Neural cell (in vitro differentiated cells): ENCODE measurements around the gene PRR5L. TPM values are rescaled to one million over a fixed set of nuclear protein-coding genes. Genes with fewer than 3 reads are reported as not detected.

ENCODE experiments used
- H2AFZ ChIP-seq: fragments of 200-600, 300-800 bp; sonication (generic), shearing (Covaris generic); 2 replicates; pipeline ENCODE4 v1.6.0; 2014; ENCODE audit warnings: low read depth, mild to moderate bottlenecking, antibody characterized with exemption, low read length, moderate library complexity
- H3F3A ChIP-seq: fragments of 200-600 bp; shearing (Covaris generic); 2 replicates; pipeline ENCODE4 v1.6.1; 2016; ENCODE audit warnings: mild to moderate bottlenecking, moderate library complexity, mixed read lengths, antibody characterized with exemption, low read length; ENCODE audit not compliant: insufficient read depth, poor library complexity, severe bottlenecking
- H3K27ac ChIP-seq: fragments of 200-600, 300-800 bp; sonication (generic), shearing (Covaris generic); 2 replicates; pipeline ENCODE4 v1.5.1; 2014; ENCODE audit warnings: mild to moderate bottlenecking, low read length, moderate library complexity
- H3K27me3 ChIP-seq: fragments of 300-800, 200-600 bp; sonication (generic), shearing (Covaris generic); 2 replicates; pipeline ENCODE4 v1.6.0; 2014; ENCODE audit warnings: mild to moderate bottlenecking, low read depth, low read length, moderate library complexity; ENCODE audit not compliant: insufficient read depth
- H3K36me3 ChIP-seq: fragments of 300-800, 200-600 bp; sonication (generic), shearing (Covaris generic); 2 replicates; pipeline ENCODE4 v1.5.1; 2014; ENCODE audit warnings: mild to moderate bottlenecking, antibody characterized with exemption, low read length, moderate library complexity; ENCODE audit not compliant: insufficient read depth
- H3K4me2 ChIP-seq: fragments of 300-800, 200-600 bp; sonication (generic), shearing (Covaris generic); 2 replicates; pipeline ENCODE4 v1.6.0; 2014; ENCODE audit warnings: mild to moderate bottlenecking, low read length
- H3K4me3 ChIP-seq: fragments of 300-800, 200-600 bp; sonication (generic), shearing (Covaris generic); 2 replicates; pipeline ENCODE4 v1.5.1; 2014; ENCODE audit warnings: mild to moderate bottlenecking, low read length, moderate library complexity
- H3K79me2 ChIP-seq: fragments of 200-600 bp; shearing (Covaris generic); replicated peaks from 2 replicates; pipeline ENCODE4 v1.6.0; 2014; ENCODE audit warnings: mild to moderate bottlenecking, low read length, moderate library complexity; ENCODE audit not compliant: insufficient read depth
- H3K9ac ChIP-seq: fragments of 300-800, 200-600 bp; sonication (generic), shearing (Covaris generic); 2 replicates; pipeline ENCODE4 v1.6.1; 2016; ENCODE audit warnings: mild to moderate bottlenecking, low read length, mixed read lengths
- H3K9me2 ChIP-seq: fragments of 200-600 bp; shearing (Covaris generic); 2 replicates; pipeline ENCODE4 v1.6.1; 2016; ENCODE audit warnings: mild to moderate bottlenecking, low read length, mixed read lengths; ENCODE audit not compliant: insufficient read depth
- H3K9me3 ChIP-seq: fragments of 200-600, 300-800 bp; sonication (generic), shearing (Covaris generic); 2 replicates; pipeline ENCODE4 v1.6.1; 2016; ENCODE audit warnings: mild to moderate bottlenecking, mixed run types, low read length, moderate library complexity, mixed read lengths
- H4K20me1 ChIP-seq: fragments of 200-600 bp; shearing (Covaris generic); 2 replicates; pipeline ENCODE4 v1.6.1; 2016; ENCODE audit warnings: mild to moderate bottlenecking, mixed run types; ENCODE audit not compliant: insufficient read depth
- EP300 ChIP-seq: fragments of 450-650 bp; conservative IDR thresholded peaks from 2 replicates; pipeline ENCODE4 v1.6.1; 2014; ENCODE audit warnings: antibody characterized with exemption, mild to moderate bottlenecking, moderate library complexity; ENCODE audit not compliant: poor library complexity, severe bottlenecking
- EZH2 ChIP-seq: fragments of 200-600, 300-800 bp; shearing (Covaris generic), sonication (generic); IDR thresholded peaks from 2 replicates; pipeline ENCODE4 v1.6.1; 2014; ENCODE audit warnings: antibody characterized with exemption, low read length, borderline replicate concordance, mild to moderate bottlenecking; ENCODE audit not compliant: insufficient read depth, poor library complexity, severe bottlenecking
- MXI1 ChIP-seq: fragments of 450-650 bp; conservative IDR thresholded peaks from 2 replicates; pipeline ENCODE4 v1.6.1; 2014; ENCODE audit warnings: antibody characterized with exemption, mild to moderate bottlenecking; ENCODE audit not compliant: poor library complexity, severe bottlenecking
- POLR2AphosphoS5 ChIP-seq: IDR thresholded peaks from 2 replicates; pipeline ENCODE4 v1.6.1; 2012
- RAD21 ChIP-seq: fragments of 450-650 bp; conservative IDR thresholded peaks from 2 replicates; pipeline ENCODE4 v1.6.1; 2014; ENCODE audit warnings: antibody characterized with exemption, mild to moderate bottlenecking, moderate library complexity
- SMC3 ChIP-seq: fragments of 450-650 bp; conservative IDR thresholded peaks from 2 replicates; pipeline ENCODE4 v1.6.1; 2014; ENCODE audit warnings: antibody characterized with exemption, mild to moderate bottlenecking, moderate library complexity; ENCODE audit not compliant: poor library complexity
- TAF1 ChIP-seq: IDR thresholded peaks from 2 replicates; pipeline ENCODE4 v1.6.1; 2012; ENCODE audit warnings: low read depth
- polyA plus RNA-seq: library from polyadenylated mRNA; depleted of rRNA; stranded (reverse); fragments of >200 nt; gene quantifications from 2 replicates; pipeline ENCODE4 v1.2.3, GENCODE V29; 2014
- TF ChIP-seq, protein P1 (sequence below): fragments of 450-650 bp; IDR thresholded peaks from 2 replicates; pipeline ENCODE4 v1.5.1; 2014; ENCODE audit warnings: antibody characterized with exemption, mild to moderate bottlenecking, moderate library complexity; ENCODE audit not compliant: poor library complexity, severe bottlenecking
- TF ChIP-seq, protein P2 (sequence below): IDR thresholded peaks from 2 replicates; pipeline ENCODE4 v1.6.1; 2012; ENCODE audit warnings: borderline replicate concordance

The PRR5L gene
- polyA plus RNA-seq, 1 donor from 2014 or later, result 0.22 TPM

DNA sequence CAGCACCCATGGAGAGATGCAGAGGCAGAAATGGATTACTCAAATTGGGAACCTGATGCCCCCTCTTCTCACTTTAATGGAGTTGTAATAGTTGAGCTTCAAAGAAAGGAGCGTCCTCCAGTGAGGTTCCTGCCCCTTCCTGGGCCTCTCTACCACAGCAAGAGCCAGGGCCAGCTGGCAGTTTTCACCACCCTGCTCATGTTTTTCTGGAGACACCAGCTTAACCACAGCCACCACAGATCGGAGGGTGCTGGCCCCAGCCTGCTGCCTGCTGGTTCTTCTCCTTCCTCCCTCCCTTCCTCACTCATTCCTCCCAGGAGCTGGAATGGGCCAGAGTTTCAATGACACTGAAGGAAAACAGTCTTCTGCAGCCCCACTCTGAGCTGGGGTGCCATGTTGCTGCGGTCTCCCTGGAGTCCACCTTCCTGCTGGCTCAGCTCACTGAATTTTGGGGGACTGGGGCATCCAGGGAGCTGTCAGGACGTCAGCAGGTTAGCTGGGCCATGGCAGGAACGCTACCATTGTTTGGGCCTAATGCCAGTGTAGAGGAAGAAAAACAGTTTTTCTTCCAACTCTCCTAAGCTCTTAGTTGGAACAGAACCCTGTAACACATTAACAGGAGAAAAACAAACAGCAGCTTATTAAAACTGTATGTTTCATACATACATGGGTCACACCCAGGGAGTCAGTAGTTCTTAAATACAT is 156.3 kb downstream of the PRR5L start:
- Histone ChIP-seq H3K9ac (no peak overlapping the region), H3K9me2 (no peaks in the 10 kb centered on the region), H3F3A (no peaks in the 10 kb centered on the region), H3K4me2 (no peak overlapping the region), H3K36me3 (no peaks in the 10 kb centered on the region), H4K20me1 (no peaks in the 10 kb centered on the region), H3K4me3 (no peak overlapping the region), H2AFZ (no peak overlapping the region), H3K9me3 (no peaks in the 10 kb centered on the region), H3K27me3 (no peaks in the 10 kb centered on the region), H3K79me2 (no peaks in the 10 kb centered on the region), H3K27ac (no peak overlapping the region)
- no peak for TF ChIP-seq SMC3
- TF ChIP-seq RAD21, result no peak
- no peak for TF ChIP-seq POLR2AphosphoS5
- TF ChIP-seq EP300, result no peak
- TF ChIP-seq, protein P1, sequence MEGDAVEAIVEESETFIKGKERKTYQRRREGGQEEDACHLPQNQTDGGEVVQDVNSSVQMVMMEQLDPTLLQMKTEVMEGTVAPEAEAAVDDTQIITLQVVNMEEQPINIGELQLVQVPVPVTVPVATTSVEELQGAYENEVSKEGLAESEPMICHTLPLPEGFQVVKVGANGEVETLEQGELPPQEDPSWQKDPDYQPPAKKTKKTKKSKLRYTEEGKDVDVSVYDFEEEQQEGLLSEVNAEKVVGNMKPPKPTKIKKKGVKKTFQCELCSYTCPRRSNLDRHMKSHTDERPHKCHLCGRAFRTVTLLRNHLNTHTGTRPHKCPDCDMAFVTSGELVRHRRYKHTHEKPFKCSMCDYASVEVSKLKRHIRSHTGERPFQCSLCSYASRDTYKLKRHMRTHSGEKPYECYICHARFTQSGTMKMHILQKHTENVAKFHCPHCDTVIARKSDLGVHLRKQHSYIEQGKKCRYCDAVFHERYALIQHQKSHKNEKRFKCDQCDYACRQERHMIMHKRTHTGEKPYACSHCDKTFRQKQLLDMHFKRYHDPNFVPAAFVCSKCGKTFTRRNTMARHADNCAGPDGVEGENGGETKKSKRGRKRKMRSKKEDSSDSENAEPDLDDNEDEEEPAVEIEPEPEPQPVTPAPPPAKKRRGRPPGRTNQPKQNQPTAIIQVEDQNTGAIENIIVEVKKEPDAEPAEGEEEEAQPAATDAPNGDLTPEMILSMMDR, result no peak
- TF ChIP-seq TAF1, result no peak
- TF ChIP-seq EZH2, result no peak
- TF ChIP-seq, protein P2, sequence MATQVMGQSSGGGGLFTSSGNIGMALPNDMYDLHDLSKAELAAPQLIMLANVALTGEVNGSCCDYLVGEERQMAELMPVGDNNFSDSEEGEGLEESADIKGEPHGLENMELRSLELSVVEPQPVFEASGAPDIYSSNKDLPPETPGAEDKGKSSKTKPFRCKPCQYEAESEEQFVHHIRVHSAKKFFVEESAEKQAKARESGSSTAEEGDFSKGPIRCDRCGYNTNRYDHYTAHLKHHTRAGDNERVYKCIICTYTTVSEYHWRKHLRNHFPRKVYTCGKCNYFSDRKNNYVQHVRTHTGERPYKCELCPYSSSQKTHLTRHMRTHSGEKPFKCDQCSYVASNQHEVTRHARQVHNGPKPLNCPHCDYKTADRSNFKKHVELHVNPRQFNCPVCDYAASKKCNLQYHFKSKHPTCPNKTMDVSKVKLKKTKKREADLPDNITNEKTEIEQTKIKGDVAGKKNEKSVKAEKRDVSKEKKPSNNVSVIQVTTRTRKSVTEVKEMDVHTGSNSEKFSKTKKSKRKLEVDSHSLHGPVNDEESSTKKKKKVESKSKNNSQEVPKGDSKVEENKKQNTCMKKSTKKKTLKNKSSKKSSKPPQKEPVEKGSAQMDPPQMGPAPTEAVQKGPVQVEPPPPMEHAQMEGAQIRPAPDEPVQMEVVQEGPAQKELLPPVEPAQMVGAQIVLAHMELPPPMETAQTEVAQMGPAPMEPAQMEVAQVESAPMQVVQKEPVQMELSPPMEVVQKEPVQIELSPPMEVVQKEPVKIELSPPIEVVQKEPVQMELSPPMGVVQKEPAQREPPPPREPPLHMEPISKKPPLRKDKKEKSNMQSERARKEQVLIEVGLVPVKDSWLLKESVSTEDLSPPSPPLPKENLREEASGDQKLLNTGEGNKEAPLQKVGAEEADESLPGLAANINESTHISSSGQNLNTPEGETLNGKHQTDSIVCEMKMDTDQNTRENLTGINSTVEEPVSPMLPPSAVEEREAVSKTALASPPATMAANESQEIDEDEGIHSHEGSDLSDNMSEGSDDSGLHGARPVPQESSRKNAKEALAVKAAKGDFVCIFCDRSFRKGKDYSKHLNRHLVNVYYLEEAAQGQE, result no peak
- no peak for TF ChIP-seq MXI1

DNA sequence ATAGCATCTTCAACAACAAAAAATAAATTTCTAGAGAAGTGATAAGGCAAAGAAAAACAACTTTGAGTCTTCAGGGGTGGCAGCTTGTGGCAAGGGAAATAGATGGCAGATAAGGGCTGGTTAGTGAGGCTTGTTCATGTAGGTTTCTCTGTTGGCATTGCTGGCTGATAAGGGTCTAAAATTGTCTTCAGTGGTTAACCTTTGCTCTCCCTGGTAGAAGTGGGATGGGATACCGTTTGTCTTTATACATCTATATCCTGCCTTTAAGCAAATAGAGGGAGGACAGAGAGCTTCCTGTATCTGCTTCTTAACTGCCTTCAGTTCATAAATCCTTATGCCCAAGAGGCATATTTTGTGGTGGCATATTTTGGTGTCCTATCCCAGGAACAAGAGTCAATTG is 156.9 kb downstream of the PRR5L start:
- no peak overlapping the region for H2AFZ ChIP-seq
- no peak overlapping the region for H3K4me2 ChIP-seq
- no peaks in the 10 kb centered on the region for H3K36me3 ChIP-seq
- TF ChIP-seq RAD21 (no peak), TAF1 (no peak), POLR2AphosphoS5 (no peak), SMC3 (no peak)
- TF ChIP-seq, protein P1, result no peak
- no peaks in the 10 kb centered on the region for H3K27me3 ChIP-seq
- H4K20me1 ChIP-seq, result no peaks in the 10 kb centered on the region
- H3K9ac ChIP-seq, result no peak overlapping the region
- no peak overlapping the region for H3K27ac ChIP-seq
- H3K79me2 ChIP-seq, result no peaks in the 10 kb centered on the region
- H3K9me2 ChIP-seq, result no peaks in the 10 kb centered on the region
- H3K4me3 ChIP-seq, result no peak overlapping the region
- no peaks in the 10 kb centered on the region for H3K9me3 ChIP-seq
- no peaks in the 10 kb centered on the region for H3F3A ChIP-seq
